HCT116 (cell line): ENCODE measurements around the gene SCAMP1.

ENCODE experiments used
- EZH2 ChIP-seq: fragments of 200-600 bp; sonication (generic); IDR thresholded peaks from 2 replicates; pipeline ENCODE4 v1.6.1; 2017; ENCODE audit warnings: antibody characterized with exemption, mixed run types
- EZH2phosphoT487 ChIP-seq: fragments of 200-600 bp; IDR thresholded peaks from 2 replicates; pipeline ENCODE4 v1.6.1; 2018; ENCODE audit warnings: antibody characterized with exemption, borderline replicate concordance
- POLR2A ChIP-seq: IDR thresholded peaks from 2 replicates; pipeline ENCODE4 v1.7.0; 2011; ENCODE audit warnings: borderline replicate concordance; ENCODE audit not compliant: insufficient read depth, insufficient read length; ENCODE audit errors: extremely low read depth
- POLR2AphosphoS5 ChIP-seq: IDR thresholded peaks from 2 replicates; pipeline ENCODE4 v1.6.1; 2011; ENCODE audit warnings: mild to moderate bottlenecking, low read depth, low read length, moderate library complexity
- RAD21 ChIP-seq: IDR thresholded peaks from 2 replicates; pipeline ENCODE4 v1.6.1; 2012; ENCODE audit warnings: low read depth, mild to moderate bottlenecking
- SIN3A ChIP-seq: IDR thresholded peaks from 2 replicates; pipeline ENCODE4 v1.6.1; 2012; ENCODE audit warnings: low read depth
- SP1 ChIP-seq: IDR thresholded peaks from 2 replicates; pipeline ENCODE4 v1.6.1; 2012; ENCODE audit warnings: low read depth
- YY1 ChIP-seq: IDR thresholded peaks from 2 replicates; pipeline ENCODE4 v1.6.1; 2011; ENCODE audit warnings: low read length, low read depth, moderate library complexity, mild to moderate bottlenecking; ENCODE audit not compliant: insufficient replicate concordance; ENCODE audit errors: extremely low read depth
- ZNF274 ChIP-seq: fragments of 200-500 bp; sonication (Bioruptor generic); IDR thresholded peaks from 2 replicates; pipeline ENCODE4 v1.6.1; 2014; ENCODE audit warnings: mild to moderate bottlenecking, low read depth, low read length, inconsistent platforms
- TF ChIP-seq, protein P1 (sequence below), 3 experiments: fragments of 200-600 bp in 1 of 3; sonication (generic) in 1 of 3; IDR thresholded peaks in 2 of 3; conservative IDR thresholded peaks in 1 of 3; 2 replicates each; pipeline ENCODE4 v1.5.1; 2012 to 2017; ENCODE audit warnings: low read depth in 2 of 3, low read length in 2 of 3, antibody characterized with exemption in 1 of 3, borderline replicate concordance in 1 of 3, control low read depth in 1 of 3, mild to moderate bottlenecking in 1 of 3, mixed read lengths in 1 of 3, mixed run types in 1 of 3, moderate library complexity in 1 of 3; ENCODE audit not compliant: insufficient read depth in 1 of 3
- TF ChIP-seq, protein P2 (sequence below): IDR thresholded peaks from 2 replicates; pipeline ENCODE4 v1.6.1; 2011; ENCODE audit warnings: mild to moderate bottlenecking, low read length, moderate library complexity; ENCODE audit not compliant: insufficient replicate concordance; ENCODE audit errors: extremely low read depth

DNA sequence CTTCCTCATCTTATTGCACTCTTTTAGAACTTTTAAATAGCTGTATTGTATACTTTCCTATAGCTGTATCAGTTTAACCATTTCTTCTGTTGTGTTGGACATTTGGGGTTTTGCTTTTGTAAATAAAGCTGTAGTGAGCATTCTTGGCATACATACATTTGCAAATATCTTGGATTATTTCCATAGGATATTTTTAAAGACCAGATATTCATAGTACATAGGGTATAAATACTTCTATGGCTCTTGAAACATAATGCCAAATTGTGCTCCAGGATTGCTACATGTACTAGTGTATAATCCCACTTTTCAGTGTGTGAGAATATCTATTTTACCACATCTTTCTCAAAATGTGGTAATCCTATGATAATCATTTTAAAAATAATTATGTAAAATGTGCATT, 51.2 kb downstream of the SCAMP1 start:
- TF ChIP-seq POLR2AphosphoS5 (no peak), EZH2phosphoT487 (no peak), POLR2A (no peak), ZNF274 (no peak), EZH2 (no peak), RAD21 (no peak), SP1 (no peak), YY1 (no peak), SIN3A (no peak)
- TF ChIP-seq, protein P1, sequence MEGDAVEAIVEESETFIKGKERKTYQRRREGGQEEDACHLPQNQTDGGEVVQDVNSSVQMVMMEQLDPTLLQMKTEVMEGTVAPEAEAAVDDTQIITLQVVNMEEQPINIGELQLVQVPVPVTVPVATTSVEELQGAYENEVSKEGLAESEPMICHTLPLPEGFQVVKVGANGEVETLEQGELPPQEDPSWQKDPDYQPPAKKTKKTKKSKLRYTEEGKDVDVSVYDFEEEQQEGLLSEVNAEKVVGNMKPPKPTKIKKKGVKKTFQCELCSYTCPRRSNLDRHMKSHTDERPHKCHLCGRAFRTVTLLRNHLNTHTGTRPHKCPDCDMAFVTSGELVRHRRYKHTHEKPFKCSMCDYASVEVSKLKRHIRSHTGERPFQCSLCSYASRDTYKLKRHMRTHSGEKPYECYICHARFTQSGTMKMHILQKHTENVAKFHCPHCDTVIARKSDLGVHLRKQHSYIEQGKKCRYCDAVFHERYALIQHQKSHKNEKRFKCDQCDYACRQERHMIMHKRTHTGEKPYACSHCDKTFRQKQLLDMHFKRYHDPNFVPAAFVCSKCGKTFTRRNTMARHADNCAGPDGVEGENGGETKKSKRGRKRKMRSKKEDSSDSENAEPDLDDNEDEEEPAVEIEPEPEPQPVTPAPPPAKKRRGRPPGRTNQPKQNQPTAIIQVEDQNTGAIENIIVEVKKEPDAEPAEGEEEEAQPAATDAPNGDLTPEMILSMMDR (IDR thresholded peaks at IDR 0.05 in 2 of 3, conservative IDR thresholded peaks at IDR 0.05 in 1 of 3; ENCODE audit: borderline replicate concordance in 1 of 3, insufficient read depth in 1 of 3, low read depth in 2 of 3, low read length in 2 of 3) = no peak
- TF ChIP-seq, protein P2, sequence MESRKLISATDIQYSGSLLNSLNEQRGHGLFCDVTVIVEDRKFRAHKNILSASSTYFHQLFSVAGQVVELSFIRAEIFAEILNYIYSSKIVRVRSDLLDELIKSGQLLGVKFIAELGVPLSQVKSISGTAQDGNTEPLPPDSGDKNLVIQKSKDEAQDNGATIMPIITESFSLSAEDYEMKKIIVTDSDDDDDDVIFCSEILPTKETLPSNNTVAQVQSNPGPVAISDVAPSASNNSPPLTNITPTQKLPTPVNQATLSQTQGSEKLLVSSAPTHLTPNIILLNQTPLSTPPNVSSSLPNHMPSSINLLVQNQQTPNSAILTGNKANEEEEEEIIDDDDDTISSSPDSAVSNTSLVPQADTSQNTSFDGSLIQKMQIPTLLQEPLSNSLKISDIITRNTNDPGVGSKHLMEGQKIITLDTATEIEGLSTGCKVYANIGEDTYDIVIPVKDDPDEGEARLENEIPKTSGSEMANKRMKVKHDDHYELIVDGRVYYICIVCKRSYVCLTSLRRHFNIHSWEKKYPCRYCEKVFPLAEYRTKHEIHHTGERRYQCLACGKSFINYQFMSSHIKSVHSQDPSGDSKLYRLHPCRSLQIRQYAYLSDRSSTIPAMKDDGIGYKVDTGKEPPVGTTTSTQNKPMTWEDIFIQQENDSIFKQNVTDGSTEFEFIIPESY = no peak
